ENCODE data around the gene RPL32. TPM values are rescaled to one million over a fixed set of nuclear protein-coding genes. Genes with fewer than 3 reads are reported as not detected.
A peak's percentile ranks its signal among the peaks of the same experiment; 100 is the strongest.
"Not testable (repeated sequence)": the region's sequence is repeated elsewhere in the genome, so short reads cannot be mapped to it uniquely, and the experiment has no call there.

RPL32 gene
- total RNA-seq, 1 donor from 2014 or later = 1,821 TPM

DNA sequence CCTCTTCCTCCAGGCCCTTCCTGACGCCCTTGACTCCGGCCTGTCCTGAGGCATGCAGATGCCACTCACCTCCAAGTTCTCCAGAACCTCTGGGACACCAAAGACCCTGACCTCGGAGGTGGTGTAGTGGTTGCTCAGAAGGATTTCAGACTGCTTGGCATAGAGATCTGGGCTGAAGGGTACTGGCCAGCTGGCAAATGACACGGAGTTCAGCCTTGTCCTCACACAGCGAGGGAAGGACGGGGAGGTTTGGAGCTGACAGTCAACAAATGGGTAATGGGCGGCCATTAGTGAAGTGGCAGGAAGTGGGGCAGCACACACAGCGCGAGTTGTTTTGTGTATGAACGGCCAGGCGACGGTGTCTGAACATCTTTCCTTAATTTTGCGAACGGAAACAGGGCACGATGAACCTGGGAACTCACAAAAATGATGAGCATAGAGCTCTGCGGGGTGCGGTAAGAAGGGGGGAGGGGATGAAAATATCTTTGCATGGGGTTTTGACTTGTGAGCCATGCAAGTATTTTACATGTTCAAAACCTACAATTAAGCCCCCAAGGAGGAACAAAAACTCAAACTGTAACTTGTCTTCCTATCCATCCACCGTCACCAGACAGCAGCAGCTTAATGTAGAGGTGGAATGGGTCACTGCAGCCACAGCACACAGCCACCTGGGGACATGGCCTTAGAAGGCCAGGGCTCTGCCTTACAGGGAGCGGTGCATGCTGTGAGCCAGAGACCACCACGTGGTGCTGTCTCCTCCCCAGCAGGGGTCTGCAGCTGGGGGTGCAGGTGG lies 43.6 kb upstream of the RPL32 start:
- TF ChIP-seq, protein P1, sequence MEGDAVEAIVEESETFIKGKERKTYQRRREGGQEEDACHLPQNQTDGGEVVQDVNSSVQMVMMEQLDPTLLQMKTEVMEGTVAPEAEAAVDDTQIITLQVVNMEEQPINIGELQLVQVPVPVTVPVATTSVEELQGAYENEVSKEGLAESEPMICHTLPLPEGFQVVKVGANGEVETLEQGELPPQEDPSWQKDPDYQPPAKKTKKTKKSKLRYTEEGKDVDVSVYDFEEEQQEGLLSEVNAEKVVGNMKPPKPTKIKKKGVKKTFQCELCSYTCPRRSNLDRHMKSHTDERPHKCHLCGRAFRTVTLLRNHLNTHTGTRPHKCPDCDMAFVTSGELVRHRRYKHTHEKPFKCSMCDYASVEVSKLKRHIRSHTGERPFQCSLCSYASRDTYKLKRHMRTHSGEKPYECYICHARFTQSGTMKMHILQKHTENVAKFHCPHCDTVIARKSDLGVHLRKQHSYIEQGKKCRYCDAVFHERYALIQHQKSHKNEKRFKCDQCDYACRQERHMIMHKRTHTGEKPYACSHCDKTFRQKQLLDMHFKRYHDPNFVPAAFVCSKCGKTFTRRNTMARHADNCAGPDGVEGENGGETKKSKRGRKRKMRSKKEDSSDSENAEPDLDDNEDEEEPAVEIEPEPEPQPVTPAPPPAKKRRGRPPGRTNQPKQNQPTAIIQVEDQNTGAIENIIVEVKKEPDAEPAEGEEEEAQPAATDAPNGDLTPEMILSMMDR (IDR thresholded peaks at IDR 0.05) = no peak
- no peak overlapping the region for H3K4me3 ChIP-seq

DNA sequence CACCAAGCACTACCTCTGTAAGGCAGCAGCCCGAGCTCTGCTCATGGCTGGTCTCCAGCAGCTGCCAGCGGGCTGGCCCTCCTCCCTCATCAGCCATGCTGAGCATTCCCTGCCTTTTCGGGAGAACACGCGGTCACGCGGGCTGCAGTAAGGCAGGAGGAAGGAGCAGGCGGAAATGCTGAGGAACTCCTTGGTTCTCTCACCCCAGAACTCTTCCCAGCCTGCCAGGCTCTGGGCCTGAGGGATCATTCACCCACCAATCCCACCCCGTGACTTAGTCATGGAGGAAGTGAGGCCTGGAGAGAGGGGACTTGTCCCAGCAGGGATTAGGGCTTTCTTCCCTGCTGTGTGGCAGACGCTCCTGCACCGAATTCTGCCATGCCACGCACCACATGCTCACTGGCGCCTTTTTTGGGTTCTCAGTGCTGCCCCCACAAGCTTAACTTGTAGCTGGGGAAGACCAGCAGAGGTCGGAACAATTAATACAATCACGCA lies 42.9 kb upstream of the RPL32 start:
- peak; percentile 27 to 89 for DNase-seq (ENCODE audit: low spot score in 2 of 2)
- intact Hi-C loops (cut with DNase I) = no loop called here
- Histone ChIP-seq H3K9me3 (no peaks in the 10 kb centered on the region), H3K4me1 (peaks cover 3 to 7% of the 10 kb centered on the region in 2 donors), H3K36me3 (no peaks in the 10 kb centered on the region), H3K27me3 (no peaks in the 10 kb centered on the region), H3K4me3 (peak overlapping the region; percentile 22 to 38), H3K27ac (peak overlapping the region; percentile 68 to 80)
- TF ChIP-seq, protein P1 (IDR thresholded peaks at IDR 0.05) = no peak

More for the DNA sequence above, 43.6 kb upstream of the RPL32 start:
- Histone ChIP-seq H3K9me3 (no peaks in the 10 kb centered on the region), H3K4me1 (peaks cover 3 to 7% of the 10 kb centered on the region in 2 donors), H3K36me3 (no peaks in the 10 kb centered on the region), H3K27ac (peak overlapping the region; percentile 68 to 80), H3K27me3 (no peaks in the 10 kb centered on the region)
- intact Hi-C loops (cut with DNase I) = no loop called here
- no peak for DNase-seq (ENCODE audit: low spot score in 2 of 2)

DNA sequence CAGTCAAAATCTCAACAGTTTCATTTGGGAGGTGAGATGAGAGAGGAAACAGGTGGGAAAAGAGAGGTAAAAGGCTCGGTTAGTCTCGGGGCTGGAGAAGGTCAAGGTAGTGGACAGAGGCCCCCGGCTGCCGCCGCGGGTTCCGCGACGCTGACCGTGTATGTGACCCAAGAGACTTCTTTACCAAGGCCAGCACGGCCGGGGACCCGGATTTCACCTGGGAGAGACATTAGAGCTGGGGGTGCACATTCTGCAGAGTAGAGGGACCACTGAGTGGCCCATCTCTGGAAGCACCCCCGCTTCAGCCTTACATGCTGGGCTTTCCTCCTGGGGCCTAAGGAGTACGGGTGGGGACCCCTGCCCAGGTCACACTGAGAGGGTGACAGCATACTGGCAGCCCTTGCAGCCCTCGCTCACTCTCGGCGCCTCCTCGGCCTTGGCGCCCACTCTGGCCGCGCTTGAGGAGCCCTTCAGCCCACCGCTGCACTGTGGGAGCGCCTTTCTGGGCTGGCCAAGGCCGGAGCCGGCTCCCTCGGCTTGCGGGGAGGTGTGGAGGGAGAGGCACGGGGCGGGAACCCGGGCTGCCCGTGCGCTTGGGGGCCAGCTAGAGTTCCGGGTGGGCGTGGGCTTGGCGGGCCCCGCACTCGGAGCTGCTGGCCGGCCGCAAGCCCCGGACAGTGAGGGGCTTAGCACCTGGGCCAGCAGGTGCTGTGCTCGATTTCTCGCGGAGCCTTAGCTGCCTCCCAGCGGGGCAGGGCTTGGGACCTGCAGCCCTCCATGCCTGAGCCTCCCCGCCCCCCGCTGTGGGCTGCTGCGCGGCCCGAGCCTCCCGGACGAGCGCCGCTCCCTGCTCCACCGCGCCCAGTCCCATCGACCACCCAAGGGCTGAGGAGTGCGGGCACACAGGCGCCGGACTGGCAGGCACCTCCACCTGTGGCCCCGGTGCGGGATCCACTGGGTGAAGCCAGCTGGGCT lies 41.3 kb upstream of the RPL32 start:
- Histone ChIP-seq H3K9me3 (no peaks in the 10 kb centered on the region), H3K36me3 (no peaks in the 10 kb centered on the region), H3K4me3 (no peak overlapping the region), H3K27me3 (no peaks in the 10 kb centered on the region), H3K4me1 (peaks cover 3 to 7% of the 10 kb centered on the region in 2 donors), H3K27ac (no peak overlapping the region)
- intact Hi-C loops (cut with DNase I) = no loop called here
- TF ChIP-seq, protein P1 (IDR thresholded peaks at IDR 0.05) = no peak
- DNase-seq (ENCODE audit: low spot score in 2 of 2) = no peak

DNA sequence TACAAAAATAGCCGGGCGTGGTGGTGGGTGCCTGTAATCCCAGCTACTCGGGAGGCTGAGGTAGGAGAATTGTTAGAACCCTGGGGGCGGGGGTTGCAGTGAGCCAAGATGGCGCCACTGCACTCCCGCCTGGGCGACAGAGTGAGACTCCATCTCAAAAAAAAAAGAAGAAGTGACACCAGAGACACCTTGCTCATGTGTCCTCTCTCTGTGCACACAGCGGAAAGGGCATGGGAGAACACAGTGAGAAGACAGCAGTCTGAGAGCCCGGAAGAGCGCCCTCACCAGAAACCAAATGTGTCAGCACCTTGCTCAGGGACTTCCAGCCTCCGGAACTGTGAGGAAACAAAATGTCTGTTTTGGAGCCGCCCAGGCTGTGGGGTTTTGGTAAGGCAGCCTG lies 40.5 kb upstream of the RPL32 start:
- H3K4me1 ChIP-seq; H3K27me3 ChIP-seq; H3K36me3 ChIP-seq; DNase-seq (ENCODE audit: low spot score in 2 of 2); intact Hi-C loops (cut with DNase I); H3K9me3 ChIP-seq; H3K27ac ChIP-seq; H3K4me3 ChIP-seq: not testable (repeated sequence)

DNA sequence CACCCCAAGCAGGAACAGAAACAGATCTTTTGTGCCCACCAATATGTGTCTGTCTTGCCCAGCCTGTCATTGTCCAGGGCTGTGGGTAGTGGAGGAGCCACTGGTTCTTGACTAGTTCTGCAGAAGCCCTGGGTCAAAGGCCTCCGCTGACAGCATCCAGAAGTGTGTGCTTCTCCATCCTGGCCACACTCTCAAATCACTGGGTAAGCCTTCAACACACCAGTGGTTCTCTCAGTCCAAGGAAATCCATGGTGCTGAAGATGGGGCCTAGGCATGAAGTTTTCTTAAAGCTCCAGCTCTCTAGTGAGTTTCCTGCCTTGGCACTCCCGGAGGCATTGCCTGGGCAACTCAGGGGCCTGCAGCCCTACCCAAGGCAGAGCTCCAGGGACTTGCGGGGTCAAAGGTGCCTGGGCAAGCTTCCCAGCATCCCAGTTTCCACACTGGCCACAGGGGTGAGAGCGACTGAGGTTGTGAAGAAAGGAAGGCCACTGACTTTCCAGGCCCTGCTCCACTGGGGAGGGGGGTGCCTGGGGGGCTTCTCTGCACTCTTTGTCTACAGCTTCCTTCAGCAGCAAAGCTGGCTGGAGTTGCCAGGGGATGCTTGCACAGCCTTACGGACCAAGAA lies 37.9 kb upstream of the RPL32 start:
- H3K4me1 ChIP-seq = peaks cover 3 to 10% of the 10 kb centered on the region in 2 donors
- no peaks in the 10 kb centered on the region for H3K27me3 ChIP-seq
- TF ChIP-seq, protein P1 (IDR thresholded peaks at IDR 0.05) = no peak
- no peaks in the 10 kb centered on the region for H3K36me3 ChIP-seq
- H3K27ac ChIP-seq = no peak overlapping the region
- intact Hi-C loops (cut with DNase I) = no loop called here
- DNase-seq (ENCODE audit: low spot score in 2 of 2) = no peak
- no peaks in the 10 kb centered on the region for H3K9me3 ChIP-seq
- H3K4me3 ChIP-seq = no peak overlapping the region

DNA sequence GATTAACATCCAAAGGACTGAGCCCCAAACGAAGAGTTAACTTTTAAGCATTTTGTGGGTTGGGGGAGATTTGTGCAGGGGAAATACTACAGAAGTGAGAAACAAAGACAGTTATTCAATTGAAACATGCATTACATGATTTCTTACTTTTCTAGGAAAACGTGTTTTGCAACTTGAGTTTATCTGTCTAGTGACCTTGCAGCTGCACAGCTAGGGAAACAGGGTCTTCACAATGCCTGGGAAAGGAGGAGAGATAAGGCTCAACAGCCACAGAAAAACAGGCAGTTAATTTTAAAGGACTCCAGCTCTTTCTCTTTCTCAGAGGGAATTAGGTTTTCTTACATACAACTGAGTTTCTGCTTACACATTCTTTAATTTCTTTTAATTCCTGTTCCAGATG lies 37.4 kb upstream of the RPL32 start:
- intact Hi-C loops (cut with DNase I); H3K4me1 ChIP-seq; H3K4me3 ChIP-seq; H3K27ac ChIP-seq; DNase-seq (ENCODE audit: low spot score in 2 of 2); H3K27me3 ChIP-seq; H3K9me3 ChIP-seq; H3K36me3 ChIP-seq: not testable (repeated sequence)
